Measurements from ENCODE around the gene ATP8A2.
"Not testable (repeated sequence)": the region's sequence is repeated elsewhere in the genome, so short reads cannot be mapped to it uniquely, and the experiment has no call there.

The ATP8A2 gene

DNA sequence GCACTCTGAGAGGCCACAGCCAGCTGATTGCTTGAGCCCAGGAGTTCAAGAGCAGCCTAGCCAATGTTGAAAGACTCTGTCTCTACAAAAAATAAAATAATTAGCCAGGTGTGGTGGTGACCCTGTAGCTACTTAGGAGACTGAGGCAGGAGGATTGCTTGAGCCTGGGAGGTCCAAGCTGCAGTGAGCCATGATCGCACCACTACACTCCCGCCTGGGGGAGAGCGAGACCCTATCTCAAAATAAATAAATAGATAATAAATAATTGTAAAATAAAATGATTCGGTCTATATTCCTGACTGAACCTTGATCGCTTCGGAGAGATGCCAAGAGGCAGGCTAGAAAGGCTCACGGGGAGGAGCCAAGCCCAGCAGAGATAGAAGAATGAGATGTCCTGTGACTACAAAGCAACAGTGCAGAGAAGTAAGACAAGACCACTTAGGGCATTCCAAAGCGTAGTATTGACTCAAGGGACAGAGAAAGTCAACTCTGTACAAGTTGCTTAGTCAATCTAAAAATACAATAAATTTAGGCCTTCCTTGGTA, 667.2 kb downstream of the ATP8A2 start:
- DNase-seq (ENCODE audit: low read depth, low spot score) = no peak
- no peak overlapping the region for H3K27ac ChIP-seq

- H3K27ac ChIP-seq = no peak overlapping the region
- DNase-seq (ENCODE audit: low read depth, low spot score) = no peak
Observed at GRCh38 chr13:26041444-26041843, 669.7 kb downstream of the ATP8A2 start.

DNA sequence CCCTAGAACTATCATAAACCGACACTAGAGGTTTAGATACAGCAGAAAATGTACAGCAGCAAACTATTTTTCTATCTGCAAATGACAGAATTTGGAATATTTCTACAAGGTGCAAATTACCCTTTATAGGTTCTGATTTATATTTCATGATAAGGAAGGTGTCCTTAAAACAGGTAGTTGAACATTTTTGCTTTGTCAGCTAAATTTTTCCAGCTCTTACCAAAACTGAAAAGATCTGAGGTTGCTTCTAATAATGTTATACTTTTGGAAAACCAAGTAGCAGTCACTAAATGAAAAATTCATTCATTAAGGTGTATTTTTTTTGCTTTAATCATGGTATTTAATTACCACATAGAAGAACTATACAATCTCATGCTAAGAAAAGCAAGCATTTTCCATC, 671.0 kb downstream of the ATP8A2 start:
- no peak for DNase-seq (ENCODE audit: low read depth, low spot score)
- H3K27ac ChIP-seq = no peak overlapping the region

GRCh38 chr13:26045142-26045541, 673.4 kb downstream of the ATP8A2 start:
- no peak for DNase-seq (ENCODE audit: low read depth, low spot score)
- H3K27ac ChIP-seq = no peak overlapping the region

GRCh38 chr13:26046639-26047038, 674.9 kb downstream of the ATP8A2 start:
- H3K27ac ChIP-seq = no peak overlapping the region

GRCh38 chr13:26047040-26047439, 675.3 kb downstream of the ATP8A2 start:
- no peak overlapping the region for H3K27ac ChIP-seq
- DNase-seq (ENCODE audit: low read depth, low spot score) = no peak

More at GRCh38 chr13:26046639-26047038, 674.9 kb downstream of the ATP8A2 start:
- no peak for DNase-seq (ENCODE audit: low read depth, low spot score)

GRCh38 chr13:26048741-26049140, 677.0 kb downstream of the ATP8A2 start:
- H3K27ac ChIP-seq = no peak overlapping the region
- no peak for DNase-seq (ENCODE audit: low read depth, low spot score)

GRCh38 chr13:26050568-26051230, 678.9 kb downstream of the ATP8A2 start:
- H3K27ac ChIP-seq = no peak overlapping the region
- DNase-seq (ENCODE audit: low read depth, low spot score) = no peak

GRCh38 chr13:26051231-26051656, 679.5 kb downstream of the ATP8A2 start:
- no peak overlapping the region for H3K27ac ChIP-seq
- no peak for DNase-seq (ENCODE audit: low read depth, low spot score)

DNA sequence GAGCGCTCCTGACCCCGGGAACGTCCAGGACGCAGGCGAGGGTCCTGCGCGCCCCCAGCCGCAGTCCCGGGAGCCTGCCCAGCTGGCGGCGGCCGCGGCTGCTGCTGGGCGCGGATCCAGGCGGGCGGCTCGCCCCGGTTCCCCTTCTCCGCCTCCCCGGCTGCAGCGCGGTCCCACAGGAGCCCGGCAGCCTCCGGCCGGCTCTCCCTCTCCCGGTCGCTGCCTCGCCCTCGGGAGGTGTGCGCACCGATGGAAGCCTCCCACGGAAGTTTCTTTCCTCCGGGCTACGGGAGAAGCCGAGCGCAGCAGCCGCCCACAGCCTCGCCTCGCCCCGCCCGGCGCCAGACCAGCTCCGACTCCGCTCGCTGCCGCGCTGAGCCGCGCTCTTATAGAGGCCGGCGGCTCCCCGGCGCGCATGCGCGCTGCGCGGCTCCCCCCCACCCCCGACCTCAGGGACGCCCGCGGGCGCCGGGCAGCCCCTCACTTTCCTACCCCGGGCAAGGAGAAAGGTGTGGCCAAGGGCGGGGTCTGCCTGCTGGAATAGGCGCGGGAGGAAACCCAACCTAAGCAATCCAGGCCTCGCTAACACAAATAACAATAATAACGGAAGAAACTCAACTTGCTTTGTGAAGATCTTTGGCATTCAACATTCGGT, 680.0 kb downstream of the ATP8A2 start, which contains the start of gene SHISA2:
Gene SHISA2, minus strand, starts transcription at position 360 of the 655 bp plus-strand sequence. CDS start 1,041 bp downstream, outside the sequence.
- DNase-seq (ENCODE audit: low read depth, low spot score) = no peak
- H3K27ac ChIP-seq = no peak within 1 kb of the TSS

DNA sequence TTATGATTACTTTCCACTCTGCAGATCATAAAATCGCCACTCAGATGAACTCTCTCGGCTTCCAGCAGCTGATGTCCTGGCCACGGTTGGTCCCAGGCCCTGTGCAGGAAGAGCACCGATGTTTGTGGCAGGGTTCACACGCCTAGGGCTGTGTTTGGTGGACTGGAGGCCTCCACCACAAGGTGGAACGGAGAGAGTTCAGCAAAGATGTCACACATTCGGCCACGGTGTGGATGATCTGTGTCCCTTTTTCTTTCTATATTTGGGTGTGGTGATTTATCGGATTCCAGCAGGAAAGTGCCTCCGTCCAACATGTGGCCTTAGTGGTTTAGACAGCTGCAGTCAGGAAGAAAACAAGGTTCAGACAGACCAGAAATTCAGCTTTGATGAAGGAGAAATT, 680.6 kb downstream of the ATP8A2 start:
- no peak overlapping the region for H3K27ac ChIP-seq
- DNase-seq (ENCODE audit: low read depth, low spot score) = no peak

DNA sequence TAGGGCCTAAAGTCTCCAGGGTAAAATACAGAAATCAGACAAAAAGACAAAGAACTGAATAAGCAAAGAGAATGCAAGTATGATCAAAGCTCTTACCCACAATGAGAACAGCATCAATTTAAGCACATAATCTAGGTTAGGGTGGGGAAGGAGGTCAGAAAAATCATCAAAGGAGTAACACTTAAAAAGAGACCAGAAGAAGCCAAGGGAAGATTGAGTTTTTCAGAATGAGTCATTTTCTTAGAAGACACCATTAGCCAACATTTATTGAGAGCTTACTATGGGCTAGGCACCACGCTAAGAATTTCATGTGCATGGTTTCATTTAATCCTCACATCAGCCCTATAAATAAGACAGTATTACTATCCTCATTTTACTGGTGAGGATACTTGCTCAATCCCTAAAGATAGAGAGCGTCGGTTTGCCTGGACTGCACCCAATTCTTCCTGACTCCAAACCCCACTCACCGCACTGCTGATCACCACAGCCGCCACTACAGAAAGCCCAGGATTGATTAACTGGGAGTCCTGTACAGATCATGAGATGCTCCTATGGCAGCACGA, 681.7 kb downstream of the ATP8A2 start:
- H3K27ac ChIP-seq = no peak overlapping the region
- no peak for DNase-seq (ENCODE audit: low read depth, low spot score)

DNA sequence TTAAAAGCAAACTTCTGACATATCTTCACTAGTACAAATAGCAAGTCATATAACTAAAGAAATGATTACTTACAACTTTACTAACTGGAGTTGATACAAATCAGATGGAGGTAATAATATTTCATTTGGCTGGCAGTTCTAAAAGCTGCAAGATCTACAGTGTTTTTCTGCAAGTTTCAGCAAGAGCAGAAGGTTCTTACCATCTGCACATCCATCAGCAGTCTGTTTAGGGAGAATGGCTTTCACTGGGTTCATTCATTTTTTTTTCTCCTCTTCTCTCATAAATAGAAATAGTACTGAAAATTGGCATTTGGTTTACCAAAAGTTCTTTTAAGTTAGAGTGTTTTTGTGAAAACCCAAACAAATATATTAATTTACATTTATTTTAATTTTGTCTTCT, 683.1 kb downstream of the ATP8A2 start:
- no peak for DNase-seq (ENCODE audit: low read depth, low spot score)
- no peak overlapping the region for H3K27ac ChIP-seq

- no peak overlapping the region for H3K27ac ChIP-seq
- DNase-seq (ENCODE audit: low read depth, low spot score) = no peak
Observed at GRCh38 chr13:26058704-26059103, 686.9 kb downstream of the ATP8A2 start.

- DNase-seq (ENCODE audit: low read depth, low spot score) = no peak
- no peak overlapping the region for H3K27ac ChIP-seq
Observed at GRCh38 chr13:26060357-26060756, 688.6 kb downstream of the ATP8A2 start.

- no peak overlapping the region for H3K27ac ChIP-seq
- no peak for DNase-seq (ENCODE audit: low read depth, low spot score)
Observed at GRCh38 chr13:26061256-26061655, 689.5 kb downstream of the ATP8A2 start.

DNA sequence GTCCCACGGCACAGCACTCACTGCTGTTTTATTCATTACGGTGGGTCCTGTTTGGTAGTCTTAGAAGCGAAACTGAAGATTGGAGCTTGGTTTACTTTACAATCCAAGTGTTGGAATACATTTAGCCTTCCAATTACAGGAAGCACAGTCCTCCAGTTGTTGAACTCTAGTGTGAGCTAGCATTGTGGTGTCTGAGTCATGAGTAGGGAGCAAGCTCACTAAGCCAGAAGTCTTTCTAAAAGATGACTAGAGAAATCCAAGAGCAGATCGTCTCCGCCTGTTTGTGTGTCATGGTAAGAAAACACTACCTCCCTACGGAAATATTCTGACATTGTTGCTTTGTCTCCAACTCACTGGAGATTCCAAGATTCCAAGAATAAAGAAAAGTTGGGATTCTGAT, 690.2 kb downstream of the ATP8A2 start:
- DNase-seq (ENCODE audit: low read depth, low spot score) = peak; percentile 49
- no peak overlapping the region for H3K27ac ChIP-seq

- DNase-seq (ENCODE audit: low read depth, low spot score) = no peak
Observed at GRCh38 chr13:26062853-26063444, 691.2 kb downstream of the ATP8A2 start.

GRCh38 chr13:26066492-26066891, 694.7 kb downstream of the ATP8A2 start:
- DNase-seq (ENCODE audit: low read depth, low spot score); H3K27ac ChIP-seq: not testable (repeated sequence)

More at GRCh38 chr13:26062853-26063444, 691.2 kb downstream of the ATP8A2 start:
- H3K27ac ChIP-seq = no peak overlapping the region

- H3K27ac ChIP-seq = no peak overlapping the region
- no peak for DNase-seq (ENCODE audit: low read depth, low spot score)
Observed at GRCh38 chr13:26067601-26068000, 695.8 kb downstream of the ATP8A2 start.

- H3K27ac ChIP-seq; DNase-seq (ENCODE audit: low read depth, low spot score): not testable (repeated sequence)
Observed at GRCh38 chr13:26068372-26068771, 696.6 kb downstream of the ATP8A2 start.
